K562 (cell line): ENCODE results near the gene ADAM22. TPM values are rescaled to one million over a fixed set of nuclear protein-coding genes. Genes with fewer than 3 reads are reported as not detected.

Experiments used
- HSF4 ChIP-seq: fragments of 250-450 bp; sonication (Bioruptor Pico); IDR thresholded peaks from 2 replicates; pipeline ENCODE4 v2.1.2; 2022; ENCODE audit warnings: mild to moderate bottlenecking, moderate library complexity, borderline replicate concordance
- LEF1 ChIP-seq: fragments of 450-650 bp; IDR thresholded peaks from 2 replicates; pipeline ENCODE4 v1.6.1; 2016; ENCODE audit warnings: mild to moderate bottlenecking
- XRCC5 ChIP-seq: fragments of 200-400 bp; formaldehyde crosslinking; IDR thresholded peaks from 2 replicates; pipeline ENCODE4 v1.6.1; 2017; ENCODE audit warnings: low read depth, mild to moderate bottlenecking, low read length
- ZNF780A ChIP-seq: fragments of 250-450 bp; sonication (Bioruptor Pico); IDR thresholded peaks from 2 replicates; pipeline ENCODE4 v1.5.0; 2021; ENCODE audit warnings: mild to moderate bottlenecking
- polyA plus RNA-seq, 8 experiments: library from polyadenylated mRNA; depleted of rRNA in 4 of 8; stranded (reverse) in 5 of 8; unstranded in 3 of 8; fragments of >200 nt; fragmentation: Nextera tagmentation in 2 of 8; fragmentation: Illumina TruSeq in 1 of 8; extraction: Ambion mirVana in 2 of 8; extraction: Trizol in 1 of 8; gene quantifications; 2 replicates each; pipeline versions ENCODE4 v1.2.1 to v1.2.3, GENCODE V29; 2011 to 2014; ENCODE audit warnings: inconsistent platforms in 1 of 8, missing spikeins in 1 of 8
- total RNA-seq, 7 experiments: library from RNA; depleted of rRNA in 6 of 7; stranded (reverse); fragments of >200 nt in 6 of 7; fragmentation: Illumina TruSeq in 2 of 7; extraction: Trizol in 2 of 7; gene quantifications; 2 replicates each; pipeline versions ENCODE4 v1.2.1 to v1.2.3, GENCODE V29; 2011 to 2021; ENCODE audit warnings: low replicate concordance in 1 of 7
- TF ChIP-seq, protein P1 (sequence below): sonication (generic); formaldehyde crosslinking; IDR thresholded peaks from 2 replicates; pipeline ENCODE4 v1.8.0; 2023; ENCODE audit warnings: mild to moderate bottlenecking, missing genetic modification reagents
- TF ChIP-seq, protein P2 (sequence below): fragments of 450-650 bp; IDR thresholded peaks from 2 replicates; pipeline ENCODE4 v1.6.1; 2016; ENCODE audit warnings: low read depth, mild to moderate bottlenecking, moderate library complexity
- TF ChIP-seq, protein P3 (sequence below), 2 experiments: fragments of 450-650 bp in 1 of 2; IDR thresholded peaks; 2 replicates each; pipeline ENCODE4 v1.6.1; 2011 to 2017; ENCODE audit warnings: low read depth in 2 of 2, antibody characterized with exemption in 1 of 2, borderline replicate concordance in 1 of 2, low read length in 1 of 2, mild to moderate bottlenecking in 1 of 2, mixed read lengths in 1 of 2; ENCODE audit not compliant: control insufficient read depth in 1 of 2
- TF ChIP-seq, protein P4 (sequence below): fragments of 250-450 bp; sonication (Bioruptor Pico); IDR thresholded peaks from 2 replicates; pipeline ENCODE4 v1.8.0; 2021; ENCODE audit warnings: mild to moderate bottlenecking, moderate library complexity

The ADAM22 gene
- total and polyA plus RNA-seq, 9 of the 15 experiments (the other 6 are each of a cell fraction or from before 2014, with no cell fraction given) = 0.01 to 0.58 (median 0.18) TPM

DNA sequence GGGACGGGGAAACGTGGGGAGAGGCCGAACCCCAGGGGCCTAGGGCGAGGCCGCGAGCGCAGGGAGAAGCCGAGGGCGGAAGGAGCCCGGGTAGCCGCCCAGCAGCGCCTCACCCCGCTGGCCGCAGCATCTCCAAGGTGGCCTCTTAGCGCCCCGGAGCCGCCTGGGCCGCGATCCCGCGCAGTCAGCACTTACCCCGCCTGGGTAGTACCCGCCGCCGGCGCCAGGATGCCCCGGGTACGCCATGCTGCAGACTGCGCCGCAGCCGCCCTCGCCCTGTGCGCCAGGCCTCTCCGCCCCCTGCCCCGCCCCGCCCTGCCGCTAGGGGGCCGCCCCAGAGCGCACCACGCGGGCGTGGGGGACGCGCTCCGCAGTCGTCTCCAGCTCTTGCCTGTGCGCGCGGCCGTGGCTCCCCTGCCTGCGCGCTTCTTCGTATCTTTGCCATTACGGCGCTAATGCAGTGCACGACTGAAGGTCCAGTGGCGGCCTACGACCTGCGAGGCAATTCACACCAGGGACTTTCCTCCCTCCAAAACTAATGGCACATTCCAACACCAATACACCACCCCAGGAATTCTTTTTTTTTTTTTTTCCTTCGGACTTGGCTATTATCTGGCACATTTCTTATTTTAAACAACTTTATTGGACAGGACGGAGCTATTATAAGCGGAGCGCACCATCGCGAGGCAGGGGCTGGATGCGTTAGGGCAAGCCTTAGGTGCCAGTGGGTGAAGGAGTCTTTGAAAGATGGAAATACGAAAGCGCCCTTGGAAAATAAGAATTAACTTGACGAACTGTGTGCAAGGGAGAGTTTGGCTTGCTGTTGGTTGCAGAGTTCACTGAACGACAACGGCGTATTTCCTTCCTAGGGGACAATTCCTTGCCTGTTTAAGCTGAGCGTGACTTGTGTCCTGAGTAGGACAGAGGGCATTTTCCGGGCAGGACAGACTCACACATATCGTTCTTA lies 286.0 kb downstream of the ADAM22 start, which contains the start of gene SRI (continued):
- TF ChIP-seq, protein P1, sequence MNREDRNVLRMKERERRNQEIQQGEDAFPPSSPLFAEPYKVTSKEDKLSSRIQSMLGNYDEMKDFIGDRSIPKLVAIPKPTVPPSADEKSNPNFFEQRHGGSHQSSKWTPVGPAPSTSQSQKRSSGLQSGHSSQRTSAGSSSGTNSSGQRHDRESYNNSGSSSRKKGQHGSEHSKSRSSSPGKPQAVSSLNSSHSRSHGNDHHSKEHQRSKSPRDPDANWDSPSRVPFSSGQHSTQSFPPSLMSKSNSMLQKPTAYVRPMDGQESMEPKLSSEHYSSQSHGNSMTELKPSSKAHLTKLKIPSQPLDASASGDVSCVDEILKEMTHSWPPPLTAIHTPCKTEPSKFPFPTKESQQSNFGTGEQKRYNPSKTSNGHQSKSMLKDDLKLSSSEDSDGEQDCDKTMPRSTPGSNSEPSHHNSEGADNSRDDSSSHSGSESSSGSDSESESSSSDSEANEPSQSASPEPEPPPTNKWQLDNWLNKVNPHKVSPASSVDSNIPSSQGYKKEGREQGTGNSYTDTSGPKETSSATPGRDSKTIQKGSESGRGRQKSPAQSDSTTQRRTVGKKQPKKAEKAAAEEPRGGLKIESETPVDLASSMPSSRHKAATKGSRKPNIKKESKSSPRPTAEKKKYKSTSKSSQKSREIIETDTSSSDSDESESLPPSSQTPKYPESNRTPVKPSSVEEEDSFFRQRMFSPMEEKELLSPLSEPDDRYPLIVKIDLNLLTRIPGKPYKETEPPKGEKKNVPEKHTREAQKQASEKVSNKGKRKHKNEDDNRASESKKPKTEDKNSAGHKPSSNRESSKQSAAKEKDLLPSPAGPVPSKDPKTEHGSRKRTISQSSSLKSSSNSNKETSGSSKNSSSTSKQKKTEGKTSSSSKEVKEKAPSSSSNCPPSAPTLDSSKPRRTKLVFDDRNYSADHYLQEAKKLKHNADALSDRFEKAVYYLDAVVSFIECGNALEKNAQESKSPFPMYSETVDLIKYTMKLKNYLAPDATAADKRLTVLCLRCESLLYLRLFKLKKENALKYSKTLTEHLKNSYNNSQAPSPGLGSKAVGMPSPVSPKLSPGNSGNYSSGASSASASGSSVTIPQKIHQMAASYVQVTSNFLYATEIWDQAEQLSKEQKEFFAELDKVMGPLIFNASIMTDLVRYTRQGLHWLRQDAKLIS (CRISPR knock-in tag) = no peak
- TF ChIP-seq, protein P2, sequence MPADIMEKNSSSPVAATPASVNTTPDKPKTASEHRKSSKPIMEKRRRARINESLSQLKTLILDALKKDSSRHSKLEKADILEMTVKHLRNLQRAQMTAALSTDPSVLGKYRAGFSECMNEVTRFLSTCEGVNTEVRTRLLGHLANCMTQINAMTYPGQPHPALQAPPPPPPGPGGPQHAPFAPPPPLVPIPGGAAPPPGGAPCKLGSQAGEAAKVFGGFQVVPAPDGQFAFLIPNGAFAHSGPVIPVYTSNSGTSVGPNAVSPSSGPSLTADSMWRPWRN = no peak
- TF ChIP-seq HSF4 (CRISPR knock-in tag) = no peak
- peak; percentile 94 for TF ChIP-seq XRCC5
- TF ChIP-seq LEF1 = no peak
- TF ChIP-seq ZNF780A = no peak
- TF ChIP-seq, protein P3, sequence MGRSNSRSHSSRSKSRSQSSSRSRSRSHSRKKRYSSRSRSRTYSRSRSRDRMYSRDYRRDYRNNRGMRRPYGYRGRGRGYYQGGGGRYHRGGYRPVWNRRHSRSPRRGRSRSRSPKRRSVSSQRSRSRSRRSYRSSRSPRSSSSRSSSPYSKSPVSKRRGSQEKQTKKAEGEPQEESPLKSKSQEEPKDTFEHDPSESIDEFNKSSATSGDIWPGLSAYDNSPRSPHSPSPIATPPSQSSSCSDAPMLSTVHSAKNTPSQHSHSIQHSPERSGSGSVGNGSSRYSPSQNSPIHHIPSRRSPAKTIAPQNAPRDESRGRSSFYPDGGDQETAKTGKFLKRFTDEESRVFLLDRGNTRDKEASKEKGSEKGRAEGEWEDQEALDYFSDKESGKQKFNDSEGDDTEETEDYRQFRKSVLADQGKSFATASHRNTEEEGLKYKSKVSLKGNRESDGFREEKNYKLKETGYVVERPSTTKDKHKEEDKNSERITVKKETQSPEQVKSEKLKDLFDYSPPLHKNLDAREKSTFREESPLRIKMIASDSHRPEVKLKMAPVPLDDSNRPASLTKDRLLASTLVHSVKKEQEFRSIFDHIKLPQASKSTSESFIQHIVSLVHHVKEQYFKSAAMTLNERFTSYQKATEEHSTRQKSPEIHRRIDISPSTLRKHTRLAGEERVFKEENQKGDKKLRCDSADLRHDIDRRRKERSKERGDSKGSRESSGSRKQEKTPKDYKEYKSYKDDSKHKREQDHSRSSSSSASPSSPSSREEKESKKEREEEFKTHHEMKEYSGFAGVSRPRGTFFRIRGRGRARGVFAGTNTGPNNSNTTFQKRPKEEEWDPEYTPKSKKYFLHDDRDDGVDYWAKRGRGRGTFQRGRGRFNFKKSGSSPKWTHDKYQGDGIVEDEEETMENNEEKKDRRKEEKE (IDR thresholded peaks at IDR 0.05; ENCODE audit: borderline replicate concordance in 1 of 2, control insufficient read depth in 1 of 2, low read depth in 2 of 2, low read length in 1 of 2) = peak in 1 of 2 experiments; percentile 97; a peak in 2 of 4 replicates
- TF ChIP-seq, protein P4, sequence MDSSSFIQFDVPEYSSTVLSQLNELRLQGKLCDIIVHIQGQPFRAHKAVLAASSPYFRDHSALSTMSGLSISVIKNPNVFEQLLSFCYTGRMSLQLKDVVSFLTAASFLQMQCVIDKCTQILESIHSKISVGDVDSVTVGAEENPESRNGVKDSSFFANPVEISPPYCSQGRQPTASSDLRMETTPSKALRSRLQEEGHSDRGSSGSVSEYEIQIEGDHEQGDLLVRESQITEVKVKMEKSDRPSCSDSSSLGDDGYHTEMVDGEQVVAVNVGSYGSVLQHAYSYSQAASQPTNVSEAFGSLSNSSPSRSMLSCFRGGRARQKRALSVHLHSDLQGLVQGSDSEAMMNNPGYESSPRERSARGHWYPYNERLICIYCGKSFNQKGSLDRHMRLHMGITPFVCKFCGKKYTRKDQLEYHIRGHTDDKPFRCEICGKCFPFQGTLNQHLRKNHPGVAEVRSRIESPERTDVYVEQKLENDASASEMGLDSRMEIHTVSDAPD (CRISPR knock-in tag) = no peak
